Fibroblast of lung (primary cell): ENCODE results near the gene MIOX.

Experiments used
- CTCF ChIP-seq, 2 donors: IDR thresholded peaks in 1 of 2; conservative IDR thresholded peaks in 1 of 2; 1 replicate in 1 of 2; 2 replicates in 1 of 2; pipeline ENCODE4 v1.5.1; 2011 to 2012; ENCODE audit warnings: low read length in 2 of 2, control low read depth in 1 of 2, inconsistent platforms in 1 of 2, low read depth in 1 of 2, mild to moderate bottlenecking in 1 of 2
- EZH2 ChIP-seq: IDR thresholded peaks from 2 replicates; pipeline ENCODE4 v1.5.1; 2012; ENCODE audit warnings: low read length, control low read depth, mild to moderate bottlenecking; ENCODE audit errors: missing control alignments

- TF ChIP-seq CTCF (conservative IDR thresholded peaks at IDR 0.05 in 1 of 2, IDR thresholded peaks at IDR 0.05 in 1 of 2; ENCODE audit: low read depth in 1 of 2, low read length in 2 of 2): no peak
- TF ChIP-seq EZH2: no peak
Measured at GRCh38 chr22:50502628-50503474, 16.2 kb downstream of the MIOX start.
